Stomach (tissue), 9 donors: Measurements from ENCODE around the gene UBE2I. TPM values are rescaled to one million over a fixed set of nuclear protein-coding genes. Genes with fewer than 3 reads are reported as not detected.
"Not testable (repeated sequence)": the region's sequence is repeated elsewhere in the genome, so short reads cannot be mapped to it uniquely, and the experiment has no call there.

Source experiments
- DNase-seq, 2 donors: peaks; one replicate each; pipeline versions ENCODE4 v3.0.0 to v3.0.0-alpha.2; 2013 to 2019
- H3K27ac ChIP-seq, 5 donors: fragments of 200-600 bp in 4 of 5; sonication (generic) in 4 of 5; one replicate each; pipeline ENCODE4 v1.5.1; 2013 to 2019; ENCODE audit warnings: mild to moderate bottlenecking in 1 of 5, moderate library complexity in 1 of 5
- H3K27me3 ChIP-seq, 3 donors: fragments of 200-600 bp; sonication (generic); one replicate each; pipeline ENCODE4 v1.5.1; 2017 to 2019; ENCODE audit warnings: mixed run types in 1 of 3
- H3K36me3 ChIP-seq, 4 donors: fragments of 200-600 bp; sonication (generic); 1 replicate in 3 of 4; 2 replicates in 1 of 4; pipeline ENCODE4 v1.5.1; 2016 to 2019
- H3K4me1 ChIP-seq, 4 donors: fragments of 200-600 bp; sonication (generic); one replicate each; pipeline ENCODE4 v1.5.1; 2016 to 2019
- H3K4me3 ChIP-seq, 4 donors: fragments of 200-600 bp; sonication (generic) in 3 of 4; one replicate each; pipeline ENCODE4 v1.5.1; 2016 to 2019; ENCODE audit warnings: mild to moderate bottlenecking in 1 of 4
- H3K9me3 ChIP-seq, 4 donors: fragments of 200-600 bp; sonication (generic); one replicate each; pipeline ENCODE4 v1.5.1; 2016 to 2019
- EP300 ChIP-seq: sonication (generic); formaldehyde crosslinking; IDR thresholded peaks from one replicate; pipeline ENCODE4 v1.6.1; 2017; ENCODE audit warnings: antibody characterized with exemption
- POLR2A ChIP-seq, 4 donors: fragments of 450-650 bp; IDR thresholded peaks; one replicate each; pipeline ENCODE4 v1.6.1; 2016; ENCODE audit warnings: antibody characterized with exemption in 4 of 4, control low read depth in 2 of 4, mild to moderate bottlenecking in 1 of 4, moderate library complexity in 1 of 4
- POLR2AphosphoS5 ChIP-seq, 3 donors: sonication (generic); formaldehyde crosslinking; IDR thresholded peaks; one replicate each; pipeline ENCODE4 v1.6.1; 2016; ENCODE audit warnings: antibody characterized with exemption in 3 of 3
- WGBS, 5 donors: extraction: QIAGEN DNeasy Blood & Tissue Kit in 3 of 5; methylation state at CpG; one replicate each; pipeline versions ENCODE4 v1.1.5 to v1.1.7; 2013 to 2018; 5-methylcytosine and 5-hydroxymethylcytosine counted together
- intact Hi-C: fragments of 100-400 bp; cut with DNase I; formaldehyde crosslinking; loops from one replicate; pipeline ENCODE4 v1.15.1; 2023; ENCODE audit warnings: low total_unique reads
- polyA plus RNA-seq, 3 donors: library from polyadenylated mRNA; stranded (reverse); fragments of 200-250 nt; gene quantifications; one replicate each; pipeline ENCODE4 v1.2.3, GENCODE V29; 2013
- total RNA-seq, 5 donors: library from RNA; depleted of rRNA; stranded (reverse); fragments of >200 nt; gene quantifications; one replicate each; pipeline versions ENCODE4 v1.1.0 to v1.2.3, GENCODE V29; 2014 to 2016
- TF ChIP-seq, protein P1 (sequence below), 7 experiments: fragments of 450-650 bp in 4 of 7; fragments of 200-600 bp in 3 of 7; sonication (generic) in 3 of 7; IDR thresholded peaks; one replicate each; pipeline ENCODE4 v1.5.1; 2016 to 2019; ENCODE audit warnings: antibody characterized with exemption in 7 of 7, control low read depth in 2 of 7, mild to moderate bottlenecking in 1 of 7
- donor health status: healthy with polysubstance abuse.
- donor health status: Bipolar disorder and iron deficiency.
- donor health status: healthy.

UBE2I gene
- total and polyA plus RNA-seq, 8 donors, result 42.0 to 71.0 (median 46.7) TPM

GRCh38 chr16:1264345-1265089 lies 44.9 kb upstream of the UBE2I start:
- DNase-seq, result no peak
- intact Hi-C loops, result no loop called here
- Histone ChIP-seq H3K27me3 (peaks cover 7 to 55% (median 45%) of the 10 kb centered on the region in 3 donors), H3K27ac (no peak overlapping the region), H3K4me3 (no peak overlapping the region), H3K4me1 (peaks cover 0 to under 1% (median under 1%) of the 10 kb centered on the region in 4 donors), H3K36me3 (no peaks in the 10 kb centered on the region), H3K9me3 (no peaks in the 10 kb centered on the region)
- TF ChIP-seq, protein P1, sequence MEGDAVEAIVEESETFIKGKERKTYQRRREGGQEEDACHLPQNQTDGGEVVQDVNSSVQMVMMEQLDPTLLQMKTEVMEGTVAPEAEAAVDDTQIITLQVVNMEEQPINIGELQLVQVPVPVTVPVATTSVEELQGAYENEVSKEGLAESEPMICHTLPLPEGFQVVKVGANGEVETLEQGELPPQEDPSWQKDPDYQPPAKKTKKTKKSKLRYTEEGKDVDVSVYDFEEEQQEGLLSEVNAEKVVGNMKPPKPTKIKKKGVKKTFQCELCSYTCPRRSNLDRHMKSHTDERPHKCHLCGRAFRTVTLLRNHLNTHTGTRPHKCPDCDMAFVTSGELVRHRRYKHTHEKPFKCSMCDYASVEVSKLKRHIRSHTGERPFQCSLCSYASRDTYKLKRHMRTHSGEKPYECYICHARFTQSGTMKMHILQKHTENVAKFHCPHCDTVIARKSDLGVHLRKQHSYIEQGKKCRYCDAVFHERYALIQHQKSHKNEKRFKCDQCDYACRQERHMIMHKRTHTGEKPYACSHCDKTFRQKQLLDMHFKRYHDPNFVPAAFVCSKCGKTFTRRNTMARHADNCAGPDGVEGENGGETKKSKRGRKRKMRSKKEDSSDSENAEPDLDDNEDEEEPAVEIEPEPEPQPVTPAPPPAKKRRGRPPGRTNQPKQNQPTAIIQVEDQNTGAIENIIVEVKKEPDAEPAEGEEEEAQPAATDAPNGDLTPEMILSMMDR (IDR thresholded peaks at IDR 0.05), result no peak
- TF ChIP-seq POLR2AphosphoS5 (IDR thresholded peaks at IDR 0.05) (no peak), EP300 (no peak), POLR2A (IDR thresholded peaks at IDR 0.05) (no peak)
- WGBS, 5 donors, result 82 to 98% (median 97%) methylated on average over 14 to 16 of the region's 16 CpGs

GRCh38 chr16:1265090-1265630 lies 44.3 kb upstream of the UBE2I start:
- intact Hi-C loops, result no loop called here
- peaks cover 3 to 55% (median 38%) of the 10 kb centered on the region in 3 donors for H3K27me3 ChIP-seq
- H3K9me3 ChIP-seq, result no peaks in the 10 kb centered on the region
- TF ChIP-seq, protein P1 (IDR thresholded peaks at IDR 0.05), result no peak
- TF ChIP-seq POLR2AphosphoS5 (IDR thresholded peaks at IDR 0.05) (no peak), EP300 (no peak), POLR2A (IDR thresholded peaks at IDR 0.05) (no peak)
- WGBS, 5 donors, result 71 to 78% (median 76%) methylated on average over 8 to 13 of the region's 13 CpGs
- no peaks in the 10 kb centered on the region for H3K4me1 ChIP-seq
- no peak overlapping the region for H3K4me3 ChIP-seq
- H3K36me3 ChIP-seq, result no peaks in the 10 kb centered on the region
- no peak for DNase-seq
- H3K27ac ChIP-seq, result no peak overlapping the region

DNA sequence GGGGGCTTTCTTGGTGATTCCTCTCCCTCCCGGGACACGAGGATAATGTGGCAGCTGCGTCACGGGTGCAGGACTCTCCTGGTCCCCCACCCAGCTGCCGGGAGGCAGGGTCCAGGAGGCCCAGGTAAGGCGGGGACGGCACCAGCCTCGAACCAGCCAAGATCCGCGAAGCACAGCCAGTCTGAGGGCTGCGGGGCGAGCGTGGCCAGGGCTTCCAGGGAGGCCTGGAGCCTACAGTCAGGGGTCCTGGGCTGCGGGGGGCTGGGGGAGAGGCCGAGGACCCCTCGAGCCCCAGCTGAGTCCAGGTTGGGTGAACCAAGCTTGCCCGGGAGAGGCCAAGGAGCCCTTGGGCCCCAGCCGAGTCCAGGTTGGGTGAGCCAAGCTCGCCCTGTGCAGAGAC lies 43.6 kb upstream of the UBE2I start:
- Histone ChIP-seq H3K4me3 (no peak overlapping the region), H3K27ac (no peak overlapping the region), H3K36me3 (no peaks in the 10 kb centered on the region), H3K9me3 (no peaks in the 10 kb centered on the region), H3K27me3 (peaks cover 0 to 49% (median 31%) of the 10 kb centered on the region in 3 donors), H3K4me1 (no peaks in the 10 kb centered on the region)
- WGBS, 5 donors, result 81 to 94% (median 88%) methylated on average over 11 to 19 of the region's 19 CpGs
- intact Hi-C loops, result no loop called here
- TF ChIP-seq POLR2A (IDR thresholded peaks at IDR 0.05), result no peak
- DNase-seq, result no peak

DNA sequence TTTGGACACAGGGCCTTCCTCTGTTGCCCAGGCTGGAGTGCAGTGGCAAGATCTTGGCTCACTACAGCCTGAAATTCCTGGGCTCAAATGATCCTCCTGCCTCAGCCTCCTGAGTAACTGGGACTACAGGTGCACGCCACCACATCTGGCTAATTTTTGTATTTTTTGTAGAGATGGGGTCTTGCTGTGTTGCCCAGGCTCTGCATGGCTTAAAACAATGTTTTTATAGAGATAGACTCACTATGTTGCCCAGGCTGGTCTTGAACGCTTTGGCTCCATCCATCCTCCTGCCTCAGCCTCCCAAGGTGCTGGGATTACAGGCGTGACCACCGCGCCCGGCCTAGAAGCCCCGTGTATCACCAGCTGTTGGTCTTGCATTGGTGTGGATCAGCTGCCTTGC lies 40.0 kb upstream of the UBE2I start:
- 89 to 94% (median 92%) methylated on average over 7 of the region's 7 CpGs for WGBS, 5 donors
- intact Hi-C loops, H3K9me3 ChIP-seq, H3K36me3 ChIP-seq, H3K27ac ChIP-seq, DNase-seq, H3K4me3 ChIP-seq: not testable (repeated sequence)
- peaks cover 7 to 12% (median 9%) of the 10 kb centered on the region in 4 donors for H3K4me1 ChIP-seq
- H3K27me3 ChIP-seq, result peaks cover 0 to 48% (median 7%) of the 10 kb centered on the region in 3 donors

DNA sequence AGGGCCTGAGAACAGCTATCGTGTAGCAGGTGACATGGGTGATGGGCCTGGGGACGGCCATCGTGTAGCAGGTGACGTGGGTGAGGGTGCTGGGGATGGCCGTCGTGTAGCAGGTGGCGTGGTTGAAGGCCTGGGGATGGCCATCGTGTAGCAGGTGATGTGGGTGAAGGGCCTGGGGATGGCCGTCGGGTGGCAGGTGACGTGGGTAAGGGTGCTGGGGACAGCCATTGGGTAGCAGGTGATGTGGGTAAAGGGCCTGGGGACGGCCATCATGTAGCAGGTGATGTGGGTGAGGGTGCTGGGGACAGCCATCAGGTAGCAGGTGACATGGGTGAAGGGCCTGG lies 38.1 kb upstream of the UBE2I start:
- intact Hi-C loops, result no loop called here
- Histone ChIP-seq H3K27me3 (peaks cover under 1 to 63% (median 10%) of the 10 kb centered on the region in 3 donors), H3K4me1 (peaks cover 7 to 12% (median 9%) of the 10 kb centered on the region in 4 donors), H3K9me3 (no peaks in the 10 kb centered on the region), H3K27ac (no peak overlapping the region), H3K4me3 (no peak overlapping the region), H3K36me3 (no peaks in the 10 kb centered on the region)
- no peak for TF ChIP-seq EP300
- no peak for TF ChIP-seq POLR2AphosphoS5 (IDR thresholded peaks at IDR 0.05)
- TF ChIP-seq, protein P1 (IDR thresholded peaks at IDR 0.05), result no peak
- TF ChIP-seq POLR2A (IDR thresholded peaks at IDR 0.05), result no peak
- no peak for DNase-seq
- 65 to 73% (median 66%) methylated on average over 12 of the region's 12 CpGs for WGBS, 5 donors

DNA sequence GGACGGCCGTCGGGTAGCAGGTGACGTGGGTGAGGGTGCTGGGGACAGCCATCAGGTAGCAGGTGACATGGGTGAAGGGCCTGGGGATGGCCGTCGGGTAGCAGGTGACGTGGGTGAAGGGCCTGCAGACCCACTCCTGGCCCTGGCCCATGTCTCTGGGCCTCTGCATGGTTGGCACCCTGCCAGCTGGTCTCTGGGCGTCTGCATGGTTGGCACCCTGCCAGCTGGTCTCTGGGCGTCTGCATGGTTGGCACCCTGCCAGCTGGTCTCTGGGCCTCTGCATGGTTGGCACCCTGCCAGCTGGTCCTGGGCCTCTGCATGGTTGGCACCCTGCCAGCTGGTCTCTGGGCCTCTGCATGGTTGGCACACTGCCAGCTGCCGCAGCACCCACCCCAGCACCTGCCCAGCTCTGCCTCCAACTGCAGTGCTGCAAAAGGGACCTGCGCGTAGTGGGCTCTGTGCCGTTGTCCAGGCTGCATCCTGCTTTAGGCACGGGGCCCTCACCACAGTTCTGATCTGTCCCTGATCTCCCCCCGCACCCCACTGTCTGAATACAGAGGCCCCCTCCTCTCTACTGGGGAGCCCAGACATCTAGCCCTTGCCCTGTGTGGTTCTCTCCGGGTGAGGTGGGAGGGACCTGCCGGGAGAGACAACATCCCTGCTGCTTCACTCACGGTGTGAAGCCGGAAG lies 37.6 kb upstream of the UBE2I start:
- H3K36me3 ChIP-seq, H3K9me3 ChIP-seq, H3K4me3 ChIP-seq, H3K27ac ChIP-seq, intact Hi-C loops: not testable (repeated sequence)
- 9 to 17% (median 12%) methylated on average over 14 to 19 of the region's 19 CpGs for WGBS, 5 donors
- Histone ChIP-seq H3K4me1 (peaks cover 7 to 12% (median 9%) of the 10 kb centered on the region in 4 donors), H3K27me3 (peaks cover 3 to 63% (median 15%) of the 10 kb centered on the region in 3 donors)
- DNase-seq, result peak; percentile 45 to 85
